Cardiac muscle cell (in vitro differentiated cells and primary cell): ENCODE measurements around the gene BEND4. TPM values are rescaled to one million over a fixed set of nuclear protein-coding genes. Genes with fewer than 3 reads are reported as not detected.

Experiments
- DNase-seq, 2 donors: peaks; one replicate each; pipeline versions ENCODE4 v3.0.0 to v3.0.0-alpha.2; 2010 to 2017; ENCODE audit warnings: low read depth in 1 of 2, low spot score in 1 of 2
- H3K27ac ChIP-seq: fragments of 200-600 bp; sonication (generic); 2 replicates; pipeline ENCODE4 v1.5.1; 2016
- H3K27me3 ChIP-seq: fragments of 200-600 bp; sonication (generic); 2 replicates; pipeline ENCODE4 v1.6.0; 2016; ENCODE audit warnings: control low read depth
- H3K36me3 ChIP-seq: fragments of 200-600 bp; sonication (generic); 2 replicates; pipeline ENCODE4 v1.5.1; 2016; ENCODE audit warnings: control low read depth
- H3K4me1 ChIP-seq: fragments of 200-600 bp; sonication (generic); 2 replicates; pipeline ENCODE4 v1.8.1; 2017; ENCODE audit warnings: low read depth, mild to moderate bottlenecking, mixed run types
- H3K4me3 ChIP-seq: fragments of 200-600 bp; sonication (generic); 2 replicates; pipeline ENCODE4 v1.5.1; 2016; ENCODE audit warnings: mild to moderate bottlenecking
- H3K9me3 ChIP-seq: fragments of 200-600 bp; sonication (generic); 2 replicates; pipeline ENCODE4 v1.5.1; 2017; ENCODE audit warnings: low read depth, mild to moderate bottlenecking, control low read depth
- CTCF ChIP-seq: IDR thresholded peaks from 2 replicates; pipeline ENCODE4 v1.5.1; 2012; ENCODE audit warnings: low read depth, mild to moderate bottlenecking, low read length
- polyA plus RNA-seq: library from polyadenylated mRNA; unstranded; fragments of >200 nt; fragmentation: Nextera tagmentation; extraction: Ambion mirVana; gene quantifications from 2 replicates; pipeline ENCODE4 v1.2.1, GENCODE V29; 2016
- total RNA-seq: library from RNA; depleted of rRNA; stranded (reverse); fragments of >200 nt; gene quantifications from 2 replicates; pipeline ENCODE4 v1.2.3, GENCODE V29; 2016

The BEND4 gene
- total and polyA plus RNA-seq, 2 experiments from 2014 or later: 0.44 to 1.6 TPM

GRCh38 chr4:42074294-42074693, 78.2 kb downstream of the BEND4 start:
- Histone ChIP-seq H3K27me3 (no peaks in the 10 kb centered on the region), H3K9me3 (no peaks in the 10 kb centered on the region), H3K27ac (peak overlapping the region; percentile 30), H3K4me3 (no peak overlapping the region), H3K36me3 (peaks cover 21% of the 10 kb centered on the region), H3K4me1 (no peaks in the 10 kb centered on the region)
- no peak for TF ChIP-seq CTCF
- DNase-seq: no peak

- H3K27ac ChIP-seq: no peak overlapping the region
- no peaks in the 10 kb centered on the region for H3K4me1 ChIP-seq
- TF ChIP-seq CTCF: no peak
- H3K4me3 ChIP-seq: no peak overlapping the region
- no peak for DNase-seq
- no peaks in the 10 kb centered on the region for H3K9me3 ChIP-seq
- H3K36me3 ChIP-seq: peaks cover 28% of the 10 kb centered on the region
- H3K27me3 ChIP-seq: no peaks in the 10 kb centered on the region
Measured at GRCh38 chr4:42070463-42070862, 82.0 kb downstream of the BEND4 start.

- H3K27ac ChIP-seq: no peak overlapping the region
- no peak overlapping the region for H3K4me3 ChIP-seq
- no peak for DNase-seq
- no peaks in the 10 kb centered on the region for H3K27me3 ChIP-seq
- no peak for TF ChIP-seq CTCF
- no peaks in the 10 kb centered on the region for H3K4me1 ChIP-seq
- peaks cover 36% of the 10 kb centered on the region for H3K36me3 ChIP-seq
- H3K9me3 ChIP-seq: no peaks in the 10 kb centered on the region
Measured at GRCh38 chr4:42067264-42067663, 85.2 kb downstream of the BEND4 start.

GRCh38 chr4:42066402-42066801, 86.1 kb downstream of the BEND4 start:
- H3K9me3 ChIP-seq: no peaks in the 10 kb centered on the region
- H3K4me1 ChIP-seq: no peaks in the 10 kb centered on the region
- peaks cover 38% of the 10 kb centered on the region for H3K36me3 ChIP-seq
- H3K27me3 ChIP-seq: no peaks in the 10 kb centered on the region
- H3K27ac ChIP-seq: no peak overlapping the region
- no peak for TF ChIP-seq CTCF
- no peak for DNase-seq
- no peak overlapping the region for H3K4me3 ChIP-seq

Other genes starting within 250 kb of the BEND4 start
- gene TMEM33, start 217.2 kb downstream of the BEND4 start, total RNA-seq: 18.9 and 25.2 TPM in 2 replicates
- gene TMEM33, start 217.2 kb downstream of the BEND4 start, polyA plus RNA-seq: 16.5 and 17.2 TPM in 2 replicates
- 0.11 and 0.21 TPM in 2 replicates for gene DCAF4L1, start 170.9 kb downstream of the BEND4 start, total RNA-seq
- 0.07 and 0.17 TPM in 2 replicates for gene DCAF4L1, start 170.9 kb downstream of the BEND4 start, polyA plus RNA-seq
- gene SLC30A9, start 162.1 kb downstream of the BEND4 start, total RNA-seq: 99.1 and 103 TPM in 2 replicates
- gene SLC30A9, start 162.1 kb downstream of the BEND4 start, polyA plus RNA-seq: 62.2 and 73.9 TPM in 2 replicates
- gene SHISA3, start 244.8 kb upstream of the BEND4 start, total RNA-seq: 13.1 and 13.3 TPM in 2 replicates
- gene SHISA3, start 244.8 kb upstream of the BEND4 start, polyA plus RNA-seq: 7.4 and 12.7 TPM in 2 replicates